Measurements from ENCODE around the gene ARF5. TPM values are rescaled to one million over a fixed set of nuclear protein-coding genes. Genes with fewer than 3 reads are reported as not detected.
A peak's percentile ranks its signal among the peaks of the same experiment; 100 is the strongest.
"Not testable (repeated sequence)": the region's sequence is repeated elsewhere in the genome, so short reads cannot be mapped to it uniquely, and the experiment has no call there.

ARF5 gene
- polyA plus RNA-seq (2012; ENCODE audit: missing spikeins): 104 TPM

- DNase-seq (ENCODE audit: insufficient read length) (peak; percentile 94), FAIRE-seq (peak; percentile 82)
- TF ChIP-seq POLR2AphosphoS5 (IDR thresholded peaks at IDR 0.05; ENCODE audit: low read depth, low read length) (no peak), POLR2A (IDR thresholded peaks at IDR 0.05; ENCODE audit: low read depth, low read length) (peak; percentile 67; the same call in 1 of the 2 replicates), TAF1 (IDR thresholded peaks at IDR 0.05; ENCODE audit: borderline replicate concordance, low read depth, low read length) (peak; percentile 37; the same call in 1 of the 2 replicates)
Observed at GRCh38 chr7:127588019-127588696, at the start of gene ARF5. ARF5 (plus strand) TSS chr7:127588411; CDS start chr7:127588499, 88 bp downstream.

- DNase-seq (ENCODE audit: insufficient read length): no peak
- TF ChIP-seq POLR2AphosphoS5 (IDR thresholded peaks at IDR 0.05; ENCODE audit: low read depth, low read length): no peak
- no peak for TF ChIP-seq TAF1 (IDR thresholded peaks at IDR 0.05; ENCODE audit: borderline replicate concordance, low read depth, low read length)
- TF ChIP-seq POLR2A (IDR thresholded peaks at IDR 0.05; ENCODE audit: low read depth, low read length): no peak
- FAIRE-seq: no peak
Observed at GRCh38 chr7:127539116-127539515, 49.1 kb upstream of the ARF5 start.

- not testable (repeated sequence) for DNase-seq (ENCODE audit: insufficient read length)
Observed at GRCh38 chr7:127540461-127540860, 47.8 kb upstream of the ARF5 start.

GRCh38 chr7:127541548-127541947 is 46.7 kb upstream of the ARF5 start:
- TF ChIP-seq TAF1 (IDR thresholded peaks at IDR 0.05; ENCODE audit: borderline replicate concordance, low read depth, low read length): no peak
- no peak for TF ChIP-seq POLR2AphosphoS5 (IDR thresholded peaks at IDR 0.05; ENCODE audit: low read depth, low read length)
- TF ChIP-seq POLR2A (IDR thresholded peaks at IDR 0.05; ENCODE audit: low read depth, low read length): no peak
- FAIRE-seq (no peak), DNase-seq (ENCODE audit: insufficient read length) (no peak)

More at GRCh38 chr7:127540461-127540860, 47.8 kb upstream of the ARF5 start:
- not testable (repeated sequence) for FAIRE-seq

GRCh38 chr7:127546313-127546712 is 41.9 kb upstream of the ARF5 start:
- TF ChIP-seq POLR2AphosphoS5 (IDR thresholded peaks at IDR 0.05; ENCODE audit: low read depth, low read length) (no peak), TAF1 (IDR thresholded peaks at IDR 0.05; ENCODE audit: borderline replicate concordance, low read depth, low read length) (no peak), POLR2A (IDR thresholded peaks at IDR 0.05; ENCODE audit: low read depth, low read length) (no peak)
- no peak for FAIRE-seq
- no peak for DNase-seq (ENCODE audit: insufficient read length)

- DNase-seq (ENCODE audit: insufficient read length) (no peak), FAIRE-seq (no peak)
- no peak for TF ChIP-seq POLR2A (IDR thresholded peaks at IDR 0.05; ENCODE audit: low read depth, low read length)
- TF ChIP-seq TAF1 (IDR thresholded peaks at IDR 0.05; ENCODE audit: borderline replicate concordance, low read depth, low read length): no peak
- TF ChIP-seq POLR2AphosphoS5 (IDR thresholded peaks at IDR 0.05; ENCODE audit: low read depth, low read length): no peak
Observed at GRCh38 chr7:127550247-127550646, 38.0 kb upstream of the ARF5 start.

- TF ChIP-seq POLR2A (IDR thresholded peaks at IDR 0.05; ENCODE audit: low read depth, low read length): no peak
- TF ChIP-seq TAF1 (IDR thresholded peaks at IDR 0.05; ENCODE audit: borderline replicate concordance, low read depth, low read length): no peak
- no peak for TF ChIP-seq POLR2AphosphoS5 (IDR thresholded peaks at IDR 0.05; ENCODE audit: low read depth, low read length)
- FAIRE-seq: no peak
- DNase-seq (ENCODE audit: insufficient read length): no peak
Observed at GRCh38 chr7:127551941-127552340, 36.3 kb upstream of the ARF5 start.

GRCh38 chr7:127556404-127556803 is 31.8 kb upstream of the ARF5 start:
- DNase-seq (ENCODE audit: insufficient read length) (no peak), FAIRE-seq (no peak)
- TF ChIP-seq TAF1 (IDR thresholded peaks at IDR 0.05; ENCODE audit: borderline replicate concordance, low read depth, low read length): no peak
- TF ChIP-seq POLR2A (IDR thresholded peaks at IDR 0.05; ENCODE audit: low read depth, low read length): no peak
- no peak for TF ChIP-seq POLR2AphosphoS5 (IDR thresholded peaks at IDR 0.05; ENCODE audit: low read depth, low read length)

- TF ChIP-seq POLR2A (IDR thresholded peaks at IDR 0.05; ENCODE audit: low read depth, low read length): no peak
- no peak for TF ChIP-seq POLR2AphosphoS5 (IDR thresholded peaks at IDR 0.05; ENCODE audit: low read depth, low read length)
- TF ChIP-seq TAF1 (IDR thresholded peaks at IDR 0.05; ENCODE audit: borderline replicate concordance, low read depth, low read length): no peak
- FAIRE-seq (no peak), DNase-seq (ENCODE audit: insufficient read length) (no peak)
Observed at GRCh38 chr7:127557803-127558202, 30.4 kb upstream of the ARF5 start.

GRCh38 chr7:127566242-127566641 is 22.0 kb upstream of the ARF5 start:
- FAIRE-seq (no peak), DNase-seq (ENCODE audit: insufficient read length) (no peak)
- no peak for TF ChIP-seq TAF1 (IDR thresholded peaks at IDR 0.05; ENCODE audit: borderline replicate concordance, low read depth, low read length)
- no peak for TF ChIP-seq POLR2A (IDR thresholded peaks at IDR 0.05; ENCODE audit: low read depth, low read length)
- TF ChIP-seq POLR2AphosphoS5 (IDR thresholded peaks at IDR 0.05; ENCODE audit: low read depth, low read length): no peak

- DNase-seq (ENCODE audit: insufficient read length); FAIRE-seq: not testable (repeated sequence)
Observed at GRCh38 chr7:127568034-127568433, 20.2 kb upstream of the ARF5 start.

GRCh38 chr7:127571741-127572505 is 16.3 kb upstream of the ARF5 start:
- DNase-seq (ENCODE audit: insufficient read length): no peak

More at GRCh38 chr7:127571741-127572505, 16.3 kb upstream of the ARF5 start:
- FAIRE-seq: no peak
- TF ChIP-seq POLR2A (IDR thresholded peaks at IDR 0.05; ENCODE audit: low read depth, low read length): no peak
